ENCODE data around the gene RIPPLY2.

DNA sequence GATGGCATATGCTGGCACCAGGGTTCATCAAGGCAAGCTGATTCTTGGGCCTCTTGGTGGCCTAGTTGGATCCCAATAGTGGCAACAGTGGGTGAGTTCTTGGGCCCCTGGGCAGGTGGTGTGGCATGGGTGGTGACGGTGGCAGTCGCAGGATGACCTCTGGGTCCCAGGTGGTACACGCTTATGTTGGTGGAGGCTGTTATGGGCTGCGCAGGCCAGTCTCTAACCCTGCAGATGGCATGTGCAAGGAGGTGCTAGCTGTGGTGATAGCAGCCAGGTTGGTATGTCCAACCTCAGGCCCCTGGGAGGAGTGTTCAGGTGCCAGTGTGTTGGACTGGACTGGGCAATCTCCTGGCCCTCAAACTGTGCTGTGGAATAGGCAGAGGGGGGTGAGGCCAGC is 52.5 kb downstream of the RIPPLY2 start:
- TF ChIP-seq, protein P1, sequence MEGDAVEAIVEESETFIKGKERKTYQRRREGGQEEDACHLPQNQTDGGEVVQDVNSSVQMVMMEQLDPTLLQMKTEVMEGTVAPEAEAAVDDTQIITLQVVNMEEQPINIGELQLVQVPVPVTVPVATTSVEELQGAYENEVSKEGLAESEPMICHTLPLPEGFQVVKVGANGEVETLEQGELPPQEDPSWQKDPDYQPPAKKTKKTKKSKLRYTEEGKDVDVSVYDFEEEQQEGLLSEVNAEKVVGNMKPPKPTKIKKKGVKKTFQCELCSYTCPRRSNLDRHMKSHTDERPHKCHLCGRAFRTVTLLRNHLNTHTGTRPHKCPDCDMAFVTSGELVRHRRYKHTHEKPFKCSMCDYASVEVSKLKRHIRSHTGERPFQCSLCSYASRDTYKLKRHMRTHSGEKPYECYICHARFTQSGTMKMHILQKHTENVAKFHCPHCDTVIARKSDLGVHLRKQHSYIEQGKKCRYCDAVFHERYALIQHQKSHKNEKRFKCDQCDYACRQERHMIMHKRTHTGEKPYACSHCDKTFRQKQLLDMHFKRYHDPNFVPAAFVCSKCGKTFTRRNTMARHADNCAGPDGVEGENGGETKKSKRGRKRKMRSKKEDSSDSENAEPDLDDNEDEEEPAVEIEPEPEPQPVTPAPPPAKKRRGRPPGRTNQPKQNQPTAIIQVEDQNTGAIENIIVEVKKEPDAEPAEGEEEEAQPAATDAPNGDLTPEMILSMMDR (IDR thresholded peaks at IDR 0.05): no peak
- no peak for TF ChIP-seq POLR2A (IDR thresholded peaks at IDR 0.05)
